T1000 (cell line): ENCODE results near the gene PIMREG.

Source experiments
- DNase-seq: peaks from one replicate; lab custom pipeline; 2025; ENCODE audit warnings: mixed read lengths; lab: John Stamatoyannopoulos, UW

Gene PIMREG

GRCh38 chr17:6437956-6438355, 6.3 kb upstream of the PIMREG start:
- DNase-seq, result no peak

- no peak for DNase-seq
These were observed 4.3 kb upstream of the PIMREG start for GRCh38 chr17:6439951-6440350.

DNA sequence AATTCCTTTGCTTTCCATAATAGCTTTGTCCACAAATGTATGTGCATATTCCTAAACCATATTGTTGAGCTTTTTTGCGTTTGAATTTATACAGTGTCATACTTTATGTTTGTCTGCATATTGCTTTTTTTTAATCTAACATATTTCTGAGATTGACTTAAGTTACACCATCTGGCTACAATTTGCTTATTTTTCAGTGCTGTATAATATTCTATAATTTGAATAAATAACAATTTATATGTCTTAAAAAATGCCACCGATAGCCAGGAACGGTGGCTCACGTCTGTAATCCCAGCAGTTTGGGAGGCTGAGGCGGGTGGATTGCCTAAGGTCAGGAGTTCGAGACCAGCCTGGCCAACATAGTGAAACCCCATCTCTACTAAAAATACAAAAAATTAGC, 1.5 kb upstream of the PIMREG start:
- no peak for DNase-seq

DNA sequence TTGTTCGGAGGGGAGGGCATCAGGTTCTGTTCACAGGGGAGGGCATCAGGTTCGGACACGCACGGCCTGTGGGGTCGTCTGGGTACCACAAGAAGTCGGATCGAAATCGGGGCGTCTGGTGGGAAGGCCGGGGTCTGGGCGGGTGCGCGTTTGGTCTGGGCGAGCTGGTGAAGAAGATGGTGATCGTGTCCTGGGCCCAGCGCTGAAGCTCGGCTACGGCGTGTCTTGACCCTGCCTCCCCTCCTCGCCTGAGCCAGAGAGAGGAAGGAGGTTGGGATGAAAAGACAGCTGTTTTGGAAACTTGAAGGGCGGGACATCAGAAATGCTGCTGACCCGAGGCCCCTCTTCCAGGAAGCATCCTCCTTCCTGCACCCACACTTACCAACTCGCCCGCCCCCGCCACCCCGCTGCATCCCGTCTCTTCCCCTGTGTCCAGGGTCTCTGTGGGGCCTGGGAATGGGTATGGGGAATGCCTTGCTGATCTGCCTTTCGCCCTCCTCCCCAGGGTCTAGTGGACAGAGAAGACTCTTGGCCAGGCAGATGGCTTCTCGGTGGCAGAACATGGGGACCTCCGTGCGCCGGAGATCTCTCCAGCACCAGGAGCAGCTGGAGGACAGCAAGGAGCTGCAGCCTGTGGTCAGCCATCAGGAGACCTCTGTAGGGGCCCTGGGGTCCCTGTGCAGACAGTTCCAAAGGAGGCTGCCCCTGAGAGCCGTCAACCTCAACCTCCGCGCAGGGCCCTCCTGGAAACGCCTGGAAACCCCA, 498 bp downstream of the PIMREG start:
- no peak for DNase-seq

DNA sequence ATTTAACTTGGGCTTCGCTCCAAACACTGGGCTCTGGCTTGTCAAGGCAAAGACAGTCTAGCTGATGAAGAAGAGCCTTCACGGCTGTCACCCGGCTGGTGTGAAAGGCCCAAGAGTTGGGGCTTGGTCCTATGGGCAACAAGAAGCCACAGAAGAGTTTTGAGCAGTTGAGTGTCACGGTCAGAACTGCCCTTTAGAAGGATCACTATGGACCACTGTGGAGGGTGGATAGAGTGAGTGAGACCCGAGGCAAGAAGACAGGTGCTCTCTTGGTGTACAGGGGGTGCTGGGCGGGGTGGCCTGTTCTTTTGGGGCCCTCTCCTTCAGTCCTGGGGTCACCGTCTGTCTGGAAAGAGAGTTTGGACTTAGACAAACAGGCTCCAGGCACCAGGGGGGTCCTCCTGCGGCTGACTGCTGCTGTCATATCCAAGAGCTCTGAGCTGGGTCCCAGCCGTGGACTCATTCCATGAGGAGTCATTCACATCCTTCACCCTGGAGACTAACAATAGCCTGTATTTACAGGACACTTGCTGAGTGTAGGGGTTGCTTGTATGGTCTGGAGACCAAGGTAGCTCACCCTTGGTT, 2.4 kb downstream of the PIMREG start:
- DNase-seq, result no peak

DNA sequence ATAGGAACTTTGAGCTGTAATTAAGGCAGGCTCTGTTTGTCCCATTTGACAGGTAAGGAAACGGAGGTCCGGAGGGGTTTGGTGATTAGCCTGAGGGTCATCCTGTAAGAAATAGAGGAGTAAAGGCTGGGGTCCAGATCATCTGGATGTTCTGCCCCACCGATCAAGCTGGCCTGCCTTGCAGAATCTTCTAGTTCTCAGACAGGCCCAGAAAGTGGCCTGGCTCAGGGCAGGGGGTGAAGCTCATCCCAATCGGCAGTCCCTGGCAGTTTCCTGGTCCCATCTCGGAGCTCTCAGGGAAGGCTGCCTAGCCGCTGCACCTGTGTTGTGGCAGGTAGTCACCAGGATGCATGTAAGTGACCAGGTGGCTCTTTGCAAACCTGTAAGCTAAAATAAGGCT, 4.2 kb downstream of the PIMREG start:
- no peak for DNase-seq

DNA sequence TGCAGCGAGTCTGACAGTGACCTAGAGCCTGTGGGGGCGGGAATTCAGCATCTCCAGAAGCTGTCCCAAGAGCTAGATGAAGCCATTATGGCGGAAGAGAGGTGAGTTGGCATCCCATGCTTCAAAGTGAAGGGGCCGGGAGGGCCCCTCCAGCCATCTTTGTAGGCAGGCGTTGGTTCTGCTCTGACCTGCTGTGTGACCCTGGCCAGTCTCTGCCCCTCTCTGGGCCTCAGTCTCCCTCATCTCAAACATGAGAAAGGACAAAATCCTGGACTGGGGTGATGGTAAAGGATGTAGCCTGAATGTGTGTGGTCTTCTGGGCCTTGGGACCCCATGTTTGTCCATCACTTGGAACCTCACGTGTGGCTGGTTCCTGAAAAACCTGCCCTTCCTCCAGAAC, 5.1 kb downstream of the PIMREG start:
- DNase-seq, result no peak

- no peak for DNase-seq
These were observed 6.9 kb downstream of the PIMREG start for GRCh38 chr17:6450926-6451832.

- no peak for DNase-seq
These were observed 8.4 kb downstream of the PIMREG start for GRCh38 chr17:6452471-6453266.

GRCh38 chr17:6453279-6454024, 9.2 kb downstream of the PIMREG start:
- no peak for DNase-seq

DNA sequence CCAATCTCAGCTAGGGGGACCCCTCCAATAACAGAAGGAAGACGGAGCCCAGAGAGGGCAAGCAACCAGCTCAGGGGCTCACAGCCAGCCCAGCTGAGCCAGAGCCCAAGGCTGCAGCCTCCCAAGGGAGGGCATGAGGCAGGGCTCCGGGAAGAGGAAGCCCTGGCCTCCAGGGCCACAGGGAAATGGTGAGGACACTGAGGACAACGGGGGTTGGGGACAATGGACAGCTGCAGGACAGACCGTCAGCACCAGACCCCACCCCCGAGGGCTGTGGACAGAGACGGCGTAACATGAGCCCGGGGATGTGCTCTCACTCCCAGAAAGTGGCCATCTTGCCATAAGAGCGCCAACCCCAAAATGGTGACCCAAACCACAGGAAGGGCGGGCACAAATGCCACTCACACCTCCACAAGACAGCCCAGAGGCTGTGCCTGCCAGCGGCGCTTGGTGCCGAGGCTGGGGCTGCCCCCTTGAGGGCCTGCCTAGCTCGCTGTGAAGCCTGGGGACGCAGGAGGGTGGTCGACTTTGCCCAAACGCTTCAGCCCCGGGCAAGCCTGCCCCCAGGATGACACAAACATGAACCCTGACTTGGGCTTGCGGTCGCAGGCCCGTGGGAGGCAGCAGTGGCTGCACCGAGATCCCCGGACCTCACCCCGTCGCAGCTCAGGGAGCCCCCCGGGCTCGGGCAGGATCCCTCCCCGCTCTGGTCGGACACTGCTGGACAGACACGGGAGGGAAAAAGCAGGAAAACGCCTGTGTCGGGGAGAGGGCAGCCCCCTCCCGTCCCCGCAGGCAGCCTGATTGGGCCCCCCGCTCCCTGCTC, 10.5 kb downstream of the PIMREG start:
- no peak for DNase-seq

- no peak for DNase-seq
These were observed 11.1 kb downstream of the PIMREG start for GRCh38 chr17:6455321-6455705.

- no peak for DNase-seq
These were observed 12.1 kb downstream of the PIMREG start for GRCh38 chr17:6456321-6456720.

- DNase-seq, result peak; percentile 16
These were observed 12.8 kb downstream of the PIMREG start for GRCh38 chr17:6456914-6457687.

DNA sequence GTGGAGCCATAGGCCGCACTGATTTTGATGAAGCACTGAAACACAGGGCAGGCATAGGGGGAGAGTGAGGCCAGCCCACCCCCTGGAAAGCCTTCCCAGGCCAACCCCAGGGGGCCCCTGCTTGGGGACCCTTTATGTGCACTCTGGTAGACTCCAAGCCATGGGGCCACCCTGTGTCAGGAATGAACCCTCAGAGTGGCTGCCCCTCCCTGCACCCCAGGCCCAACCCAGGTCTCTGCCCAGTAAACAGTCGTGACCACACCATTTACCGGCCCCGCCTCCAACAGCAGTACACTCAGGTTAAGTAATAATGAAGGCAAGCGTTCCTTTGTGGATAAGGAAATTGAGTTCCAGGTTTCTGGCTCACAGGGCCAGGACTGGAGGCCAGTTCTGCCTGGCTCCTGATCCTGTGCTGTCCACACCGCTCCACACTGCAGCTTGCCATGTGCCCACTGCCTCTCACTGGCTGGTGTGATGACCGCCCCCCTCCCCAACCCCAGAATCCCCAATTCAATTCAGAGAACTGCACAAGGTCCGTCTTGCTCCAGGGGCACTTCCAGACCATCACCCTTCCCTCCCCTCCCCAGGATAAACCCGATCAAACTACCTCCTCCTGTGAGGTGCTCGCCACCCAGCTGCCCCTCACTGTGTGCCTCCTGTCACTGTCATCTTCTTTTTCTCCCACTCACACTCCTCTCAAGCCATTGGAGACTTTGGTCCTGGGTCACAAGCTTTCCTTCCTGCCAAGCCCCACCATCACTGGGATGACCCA, 13.6 kb downstream of the PIMREG start:
- no peak for DNase-seq

- no peak for DNase-seq
These were observed 14.2 kb downstream of the PIMREG start for GRCh38 chr17:6458460-6458950.

DNA sequence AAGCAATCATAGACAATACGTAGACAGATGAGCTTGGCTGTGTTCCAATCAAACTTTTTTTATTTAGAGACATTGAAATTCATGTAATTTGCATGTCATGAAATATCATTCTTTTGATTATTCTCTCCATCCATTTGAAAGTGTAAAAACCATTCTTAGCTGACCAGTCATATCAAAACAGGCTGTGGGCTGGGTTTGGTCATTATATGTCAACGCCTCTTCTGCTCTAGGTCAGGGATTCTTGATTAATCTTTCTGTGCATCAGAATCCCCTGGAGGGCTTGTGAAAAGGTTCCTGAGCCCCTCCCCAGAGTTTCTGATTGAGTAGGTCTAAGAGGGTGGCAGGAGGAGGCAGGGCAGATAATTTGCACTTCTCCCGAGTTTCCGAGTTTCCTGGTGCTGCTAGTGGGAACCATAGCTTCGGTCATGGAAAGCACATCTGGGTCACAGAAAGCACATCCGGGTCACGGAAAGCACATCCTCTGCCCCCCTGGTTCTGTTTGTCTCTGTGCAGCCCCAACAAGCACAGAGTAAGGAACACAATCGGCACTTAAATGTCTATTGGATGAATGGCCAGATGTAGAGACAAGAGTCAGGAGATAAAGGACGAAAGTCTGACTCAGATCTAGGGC, 16.4 kb downstream of the PIMREG start:
- no peak for DNase-seq

- DNase-seq, result no peak
These were observed 17.0 kb downstream of the PIMREG start for GRCh38 chr17:6461246-6461645.
